Heart left ventricle (tissue), 16 donors: ENCODE data around the gene STPG1. TPM values are rescaled to one million over a fixed set of nuclear protein-coding genes. Genes with fewer than 3 reads are reported as not detected.

Experiments used
- ATAC-seq, 4 donors: fragments of 200-7000 bp; cut with Tn5 transposase; one replicate each; pipeline ENCODE4 v1.9.1; 2020 to 2022; ENCODE audit warnings: moderate library complexity in 4 of 4, mild to moderate bottlenecking in 3 of 4, moderate number of reproducible peaks in 1 of 4
- DNase-seq, 5 donors: peaks; one replicate each; pipeline ENCODE4 v3.0.0-alpha.2; 2020
- H3K27ac ChIP-seq, 12 donors: fragments of 200-600 bp; sonication (generic) in 4 of 12; one replicate each; pipeline versions ENCODE4 v1.5.0 to v1.8.0; 2016 to 2022; ENCODE audit warnings: mild to moderate bottlenecking in 2 of 12
- H3K27me3 ChIP-seq, 9 donors: fragments of 200-600 bp; sonication (generic) in 2 of 9; one replicate each; pipeline versions ENCODE4 v1.5.1 to v1.8.0; 2016 to 2022; ENCODE audit warnings: mild to moderate bottlenecking in 3 of 9
- H3K36me3 ChIP-seq, 9 donors: fragments of 200-600 bp; sonication (generic) in 2 of 9; one replicate each; pipeline versions ENCODE4 v1.5.0 to v1.8.0; 2018 to 2022; ENCODE audit warnings: mild to moderate bottlenecking in 2 of 9
- H3K4me1 ChIP-seq, 12 donors: fragments of 200-600 bp; sonication (generic) in 4 of 12; one replicate each; pipeline versions ENCODE4 v1.5.0 to v1.8.0; 2016 to 2022; ENCODE audit warnings: mild to moderate bottlenecking in 3 of 12
- H3K4me3 ChIP-seq, 12 donors: fragments of 200-600 bp; sonication (generic) in 4 of 12; one replicate each; pipeline versions ENCODE4 v1.5.0 to v1.8.0; 2017 to 2022; ENCODE audit warnings: mild to moderate bottlenecking in 9 of 12, moderate library complexity in 4 of 12
- H3K9me3 ChIP-seq, 12 donors: fragments of 200-600 bp; sonication (generic) in 4 of 12; one replicate each; pipeline versions ENCODE4 v1.5.0 to v1.8.0; 2016 to 2022; ENCODE audit warnings: mild to moderate bottlenecking in 1 of 12
- POLR2A ChIP-seq, 2 donors: fragments of 450-650 bp; IDR thresholded peaks; one replicate each; pipeline ENCODE4 v1.6.1; 2017; ENCODE audit warnings: antibody characterized with exemption in 2 of 2, mild to moderate bottlenecking in 2 of 2, moderate library complexity in 2 of 2
- WGBS, 4 donors: extraction: QIAGEN DNeasy Blood & Tissue Kit in 2 of 4; methylation state at CpG; one replicate each; pipeline versions ENCODE4 v1.1.5 to v1.1.7; 2013 to 2018; 5-methylcytosine and 5-hydroxymethylcytosine counted together
- intact Hi-C, 10 donors: fragments of 100-400 bp; cut with DNase I; formaldehyde crosslinking; loops; one replicate each; pipeline versions ENCODE4 v1.11.1 to v1.14.2; 2022
- polyA plus RNA-seq, 2 donors: library from polyadenylated mRNA; stranded (reverse); fragments of 200-250 nt; gene quantifications; one replicate each; pipeline ENCODE4 v1.2.3, GENCODE V29; 2013
- total RNA-seq, 9 donors: library from RNA; depleted of rRNA in 2 of 9; stranded (reverse); fragments of >200 nt in 2 of 9; fragmentation: NEBNext Ultra II Directional in 3 of 9; extraction: Animal tissue kit (Norgen Biotek cat#: 25700) in 3 of 9; gene quantifications; one replicate each; pipeline versions ENCODE4 v1.1.0 to v1.2.4, GENCODE V29; 2016 to 2023
- TF ChIP-seq, protein P1 (sequence below), 12 donors: fragments of 200-600 bp; sonication (generic) in 4 of 12; IDR thresholded peaks; one replicate each; pipeline versions ENCODE4 v1.5.0 to v1.8.0; 2018 to 2022; ENCODE audit warnings: antibody characterized with exemption in 12 of 12, mild to moderate bottlenecking in 5 of 12
- donor health status: ischemic (EF 13 %, LVEDD 7.1; RV severe dilation, severe dysfunction).
- donor health status: healthy with polysubstance abuse.
- donor health status: DM: no; HTN: yes; CAD: no.
- donor health status: DM: no; HTN: no; CAD: no.
- donor health status: ischemic (EF 25% LVEDD 6.9; RV normal size, moderate dysfunction).
- donor health status: ischemic (EF 25% LVEDD 5.7; RV mildly dilated, moderate dysfunction).
- donor health status: healthy.
- donor health status: DM: yes; HTN: yes; CAD: no.
- donor health status: ischemic (EF 35%, LVEDD 5.7; RV mildly dilated, moderate dysfunction).
- donor health status: nonischemic (EF 11% LVEDD 7.7; RV severe dilation, severe dysfunction).
- donor health status: DM: yes; HTN: yes; CAD: no.
- donor health status: PGD.
- donor health status: ischemic (EF 29% LVEDD 5.4; RV normal size, mild dysfunction).
- donor health status: nonischemic (EF 23%, LVEDD 6.1; RV moderate dilation, normal function).

STPG1 gene
- total and polyA plus RNA-seq, 11 donors: 3.8 to 6.9 (median 4.8) TPM

DNA sequence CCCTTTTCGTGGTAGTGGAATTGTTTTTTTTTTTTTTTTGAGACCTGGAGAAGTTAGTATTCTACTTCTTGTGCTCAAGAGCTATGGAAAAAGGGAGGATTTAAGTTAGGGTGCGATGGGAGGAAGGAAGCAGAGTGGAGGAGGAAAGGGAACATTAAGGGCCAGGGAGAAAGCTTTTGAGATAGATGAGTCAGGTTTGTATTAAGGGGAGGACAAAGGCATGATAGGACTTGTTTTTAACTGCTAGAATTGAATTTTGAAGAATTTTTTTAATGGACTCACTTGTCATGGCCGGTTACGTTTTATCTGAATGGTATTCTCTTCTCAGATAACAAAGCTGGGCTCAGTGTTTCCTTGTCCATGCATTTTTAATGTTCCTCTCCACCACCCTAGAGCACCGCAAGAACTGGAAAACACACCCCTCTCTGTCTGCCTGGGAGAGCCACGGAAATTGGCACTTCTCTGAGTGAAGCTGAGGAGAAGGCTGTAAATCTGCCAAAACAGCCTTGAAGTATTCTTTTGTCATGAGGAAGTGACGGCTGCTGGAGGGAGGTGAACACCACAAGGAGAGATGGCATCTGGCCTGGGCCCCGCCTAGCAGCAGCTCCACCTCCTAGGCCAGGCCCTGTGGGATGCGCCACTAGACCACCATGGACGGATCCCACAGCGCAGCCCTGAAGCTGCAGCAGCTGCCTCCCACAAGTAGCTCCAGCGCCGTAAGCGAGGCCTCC, 5.5 kb upstream of the STPG1 start:
- Histone ChIP-seq H3K4me1 (peaks cover 0 to 42% (median 14%) of the 10 kb centered on the region in 12 donors), H3K27ac (no peak overlapping the region), H3K4me3 (no peak overlapping the region), H3K36me3 (peaks cover 0 to 39% (median 19%) of the 10 kb centered on the region in 9 donors), H3K9me3 (no peaks in the 10 kb centered on the region), H3K27me3 (no peaks in the 10 kb centered on the region)
- DNase-seq (peak in 1 of 5 donors; percentile 33), ATAC-seq (no peak)
- WGBS, 4 donors: 57 to 75% (median 68%) methylated on average over 14 of the region's 14 CpGs
- intact Hi-C loops: loop anchor here in 8 of 10 donors (5.0 to 10.0 kb wide), 8 partner anchors 83 to 226 kb away; partner anchors contain the start of genes RCAN3 (in 6 of the 8) and SRRM1 (in 1 of the 8)
- TF ChIP-seq, protein P1, sequence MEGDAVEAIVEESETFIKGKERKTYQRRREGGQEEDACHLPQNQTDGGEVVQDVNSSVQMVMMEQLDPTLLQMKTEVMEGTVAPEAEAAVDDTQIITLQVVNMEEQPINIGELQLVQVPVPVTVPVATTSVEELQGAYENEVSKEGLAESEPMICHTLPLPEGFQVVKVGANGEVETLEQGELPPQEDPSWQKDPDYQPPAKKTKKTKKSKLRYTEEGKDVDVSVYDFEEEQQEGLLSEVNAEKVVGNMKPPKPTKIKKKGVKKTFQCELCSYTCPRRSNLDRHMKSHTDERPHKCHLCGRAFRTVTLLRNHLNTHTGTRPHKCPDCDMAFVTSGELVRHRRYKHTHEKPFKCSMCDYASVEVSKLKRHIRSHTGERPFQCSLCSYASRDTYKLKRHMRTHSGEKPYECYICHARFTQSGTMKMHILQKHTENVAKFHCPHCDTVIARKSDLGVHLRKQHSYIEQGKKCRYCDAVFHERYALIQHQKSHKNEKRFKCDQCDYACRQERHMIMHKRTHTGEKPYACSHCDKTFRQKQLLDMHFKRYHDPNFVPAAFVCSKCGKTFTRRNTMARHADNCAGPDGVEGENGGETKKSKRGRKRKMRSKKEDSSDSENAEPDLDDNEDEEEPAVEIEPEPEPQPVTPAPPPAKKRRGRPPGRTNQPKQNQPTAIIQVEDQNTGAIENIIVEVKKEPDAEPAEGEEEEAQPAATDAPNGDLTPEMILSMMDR (IDR thresholded peaks at IDR 0.05): no peak
- TF ChIP-seq POLR2A (IDR thresholded peaks at IDR 0.05): no peak

DNA sequence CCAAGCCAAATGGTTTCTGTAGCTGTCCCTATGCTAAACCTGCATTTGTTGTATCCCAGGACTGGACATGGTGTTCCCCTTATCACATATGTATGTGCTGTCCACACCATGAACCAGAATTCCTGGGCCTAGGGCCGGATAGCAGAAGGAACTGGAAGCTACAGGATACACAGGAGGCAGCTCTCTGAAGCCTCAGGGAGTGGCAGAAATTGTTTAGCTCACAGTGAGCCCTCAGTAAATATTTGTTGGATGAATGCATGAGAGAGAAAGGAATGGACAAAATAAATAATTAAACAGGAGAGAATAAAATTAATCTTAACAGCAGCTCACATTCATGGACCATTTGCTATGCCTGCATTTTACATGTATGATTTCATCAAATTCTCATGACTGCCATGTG, 4.1 kb upstream of the STPG1 start:
- intact Hi-C loops: loop anchor here in 8 of 10 donors (5.0 to 10.0 kb wide), 8 partner anchors 85 to 227 kb away; partner anchors contain the start of genes RCAN3 (in 6 of the 8) and SRRM1 (in 1 of the 8)
- peaks cover 0 to 35% (median 19%) of the 10 kb centered on the region in 9 donors for H3K36me3 ChIP-seq
- ATAC-seq: no peak
- no peak overlapping the region for H3K4me3 ChIP-seq
- 66 to 87% (median 80%) methylated on average over 1 of the region's 1 CpG for WGBS, 4 donors
- TF ChIP-seq POLR2A (IDR thresholded peaks at IDR 0.05): no peak
- TF ChIP-seq, protein P1 (IDR thresholded peaks at IDR 0.05): no peak
- no peaks in the 10 kb centered on the region for H3K27me3 ChIP-seq
- H3K4me1 ChIP-seq: peaks cover 0 to 48% (median 21%) of the 10 kb centered on the region in 12 donors
- no peak overlapping the region for H3K27ac ChIP-seq
- H3K9me3 ChIP-seq: no peaks in the 10 kb centered on the region
- no peak for DNase-seq

DNA sequence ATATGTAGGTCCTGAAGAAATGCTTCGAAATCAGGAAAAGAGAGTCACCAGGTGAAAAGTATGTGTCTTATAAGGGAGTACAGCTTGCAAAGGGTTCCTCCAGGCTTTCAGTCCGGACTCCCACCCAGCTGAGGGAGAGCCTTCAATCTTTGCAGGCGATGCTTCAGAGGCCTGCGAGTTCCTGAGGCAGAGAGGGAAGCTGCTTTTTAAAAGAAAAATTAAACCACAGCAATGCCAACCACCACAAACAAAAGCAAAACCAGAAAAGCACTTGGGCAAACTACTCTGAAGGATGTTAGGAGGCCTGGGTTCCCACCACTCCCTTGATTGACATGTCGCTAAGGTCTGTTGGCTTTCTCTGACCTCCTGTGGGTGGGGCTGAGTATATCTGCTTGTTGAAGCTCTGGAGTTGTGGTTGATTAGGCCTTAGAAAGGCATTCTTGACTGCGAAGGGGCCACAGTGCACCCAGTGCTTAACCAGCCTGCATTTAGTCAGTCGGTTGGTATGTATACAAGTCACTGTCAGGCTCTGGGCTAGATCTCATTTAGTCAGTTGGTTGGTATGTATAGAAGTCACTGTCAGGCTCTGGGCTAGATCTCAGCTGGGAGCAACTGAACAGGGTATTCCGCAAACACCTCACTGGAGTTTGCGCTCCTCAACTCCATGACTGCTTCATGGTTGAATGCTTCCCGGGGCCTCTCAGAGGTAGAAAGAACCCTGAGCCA, 3.2 kb upstream of the STPG1 start:
- TF ChIP-seq POLR2A (IDR thresholded peaks at IDR 0.05): no peak
- TF ChIP-seq, protein P1 (IDR thresholded peaks at IDR 0.05): no peak

More for the DNA sequence above, 3.2 kb upstream of the STPG1 start:
- intact Hi-C loops: loop anchor here in 8 of 10 donors (5.0 to 10.0 kb wide), 8 partner anchors 85 to 228 kb away; partner anchors contain the start of genes RCAN3 (in 6 of the 8) and SRRM1 (in 1 of the 8)
- Histone ChIP-seq H3K4me1 (peaks cover 0 to 51% (median 23%) of the 10 kb centered on the region in 12 donors), H3K36me3 (peaks cover 0 to 27% (median 13%) of the 10 kb centered on the region in 9 donors), H3K4me3 (peak overlapping the region in 11 of 12 donors; percentile 52 to 95 (median 74)), H3K9me3 (no peaks in the 10 kb centered on the region), H3K27me3 (no peaks in the 10 kb centered on the region), H3K27ac (peak overlapping the region in 2 of 12 donors; percentile 21 to 60)
- DNase-seq: no peak
- ATAC-seq: no peak
- 68 to 88% (median 72%) methylated on average over 10 of the region's 10 CpGs for WGBS, 4 donors
